IPS-20b (cell line): ENCODE results near the gene HDAC7.
"Not testable (repeated sequence)": the region's sequence is repeated elsewhere in the genome, so short reads cannot be mapped to it uniquely, and the experiment has no call there.

ENCODE experiments used
- H3K27ac ChIP-seq: one replicate; pipeline ENCODE4 v1.5.1; 2013; ENCODE audit warnings: low read length
- H3K27me3 ChIP-seq: 2 replicates; pipeline ENCODE4 v1.6.1; 2013; ENCODE audit warnings: mild to moderate bottlenecking, low read length, inconsistent platforms; ENCODE audit not compliant: insufficient read depth
- H3K36me3 ChIP-seq: 2 replicates; pipeline ENCODE4 v1.6.1; 2013; ENCODE audit warnings: low read depth, mild to moderate bottlenecking, inconsistent platforms, low read length, moderate library complexity; ENCODE audit not compliant: insufficient read depth
- H3K4me1 ChIP-seq: 2 replicates; pipeline ENCODE4 v1.6.1; 2013; ENCODE audit warnings: mild to moderate bottlenecking, control low read depth, inconsistent platforms, low read length, moderate library complexity; ENCODE audit not compliant: insufficient read depth
- H3K4me3 ChIP-seq: 2 replicates; pipeline ENCODE4 v1.5.1; 2013; ENCODE audit warnings: mild to moderate bottlenecking, low read length, inconsistent platforms
- H3K9ac ChIP-seq: 2 replicates; pipeline ENCODE4 v1.6.1; 2013; ENCODE audit warnings: low read depth, mild to moderate bottlenecking, inconsistent platforms, low read length, moderate library complexity
- H3K9me3 ChIP-seq: 2 replicates; pipeline ENCODE4 v1.6.1; 2013; ENCODE audit warnings: mild to moderate bottlenecking, low read depth, low read length, inconsistent platforms; ENCODE audit not compliant: insufficient read depth

The HDAC7 gene

GRCh38 chr12:47846294-47846996 is 26.7 kb upstream of the HDAC7 start:
- H3K36me3 ChIP-seq, result no peaks in the 10 kb centered on the region

GRCh38 chr12:47845081-47845480 is 25.4 kb upstream of the HDAC7 start:
- Histone ChIP-seq H3K27me3 (peaks cover 5% of the 10 kb centered on the region; the same call in 1 of the 2 replicates), H3K27ac (no peak overlapping the region), H3K4me3 (no peak overlapping the region), H3K4me1 (0 out of 2 replicates have a peak, but pooled peaks cover 5% of the 10 kb centered on the region), H3K36me3 (no peaks in the 10 kb centered on the region), H3K9ac (no peak overlapping the region), H3K9me3 (no peaks in the 10 kb centered on the region)

More at GRCh38 chr12:47846294-47846996, 26.7 kb upstream of the HDAC7 start:
- peaks cover 17% of the 10 kb centered on the region for H3K4me1 ChIP-seq
- no peak overlapping the region for H3K4me3 ChIP-seq
- no peak overlapping the region for H3K9ac ChIP-seq
- H3K27me3 ChIP-seq, result peaks cover 5% of the 10 kb centered on the region; the same call in 1 of the 2 replicates
- H3K27ac ChIP-seq, result no peak overlapping the region
- no peaks in the 10 kb centered on the region for H3K9me3 ChIP-seq

- Histone ChIP-seq H3K9me3 (no peaks in the 10 kb centered on the region), H3K9ac (no peak overlapping the region), H3K27me3 (peaks cover 5% of the 10 kb centered on the region; the same call in 1 of the 2 replicates), H3K4me3 (no peak overlapping the region), H3K36me3 (no peaks in the 10 kb centered on the region), H3K4me1 (0 out of 2 replicates have a peak, but pooled peaks cover 5% of the 10 kb centered on the region), H3K27ac (no peak overlapping the region)
Observed at GRCh38 chr12:47844264-47845019, 24.7 kb upstream of the HDAC7 start.

GRCh38 chr12:47843226-47843980 is 23.7 kb upstream of the HDAC7 start:
- no peaks in the 10 kb centered on the region for H3K36me3 ChIP-seq
- no peak overlapping the region for H3K9ac ChIP-seq
- no peak overlapping the region for H3K4me3 ChIP-seq
- no peaks in the 10 kb centered on the region for H3K9me3 ChIP-seq
- H3K27ac ChIP-seq, result no peak overlapping the region
- H3K27me3 ChIP-seq, result peaks cover 5% of the 10 kb centered on the region; the same call in 1 of the 2 replicates
- 0 out of 2 replicates have a peak, but pooled peaks cover 5% of the 10 kb centered on the region for H3K4me1 ChIP-seq

- H3K4me1 ChIP-seq, H3K27me3 ChIP-seq, H3K27ac ChIP-seq, H3K4me3 ChIP-seq, H3K9me3 ChIP-seq, H3K9ac ChIP-seq, H3K36me3 ChIP-seq: not testable (repeated sequence)
Observed at GRCh38 chr12:47842543-47842942, 22.8 kb upstream of the HDAC7 start.

- H3K27me3 ChIP-seq, result peaks cover 5% of the 10 kb centered on the region; the same call in 1 of the 2 replicates
- H3K9me3 ChIP-seq, result no peaks in the 10 kb centered on the region
- peaks cover 9% of the 10 kb centered on the region; the same call in 1 of the 2 replicates for H3K4me1 ChIP-seq
- H3K4me3 ChIP-seq, result no peak overlapping the region
- no peaks in the 10 kb centered on the region for H3K36me3 ChIP-seq
- no peak overlapping the region for H3K9ac ChIP-seq
- no peak overlapping the region for H3K27ac ChIP-seq
Observed at GRCh38 chr12:47841910-47842309, 22.2 kb upstream of the HDAC7 start.

GRCh38 chr12:47841501-47841900 is 21.8 kb upstream of the HDAC7 start:
- Histone ChIP-seq H3K9ac (no peak overlapping the region), H3K9me3 (no peaks in the 10 kb centered on the region), H3K27ac (no peak overlapping the region), H3K4me1 (peaks cover 9% of the 10 kb centered on the region; the same call in 1 of the 2 replicates), H3K27me3 (peaks cover 5% of the 10 kb centered on the region; the same call in 1 of the 2 replicates), H3K36me3 (no peaks in the 10 kb centered on the region), H3K4me3 (no peak overlapping the region)

- Histone ChIP-seq H3K9ac (no peak overlapping the region), H3K4me3 (no peak overlapping the region), H3K4me1 (peaks cover 12% of the 10 kb centered on the region; the same call in 1 of the 2 replicates), H3K27me3 (peaks cover 5% of the 10 kb centered on the region; the same call in 1 of the 2 replicates), H3K27ac (no peak overlapping the region), H3K9me3 (no peaks in the 10 kb centered on the region), H3K36me3 (no peaks in the 10 kb centered on the region)
Observed at GRCh38 chr12:47840571-47840970, 20.9 kb upstream of the HDAC7 start.

GRCh38 chr12:47839214-47839876 is 19.6 kb upstream of the HDAC7 start:
- no peaks in the 10 kb centered on the region for H3K9me3 ChIP-seq
- H3K36me3 ChIP-seq, result no peaks in the 10 kb centered on the region
- peaks cover 14% of the 10 kb centered on the region; the same call in 1 of the 2 replicates for H3K4me1 ChIP-seq
- peaks cover 5% of the 10 kb centered on the region; the same call in 1 of the 2 replicates for H3K27me3 ChIP-seq
- no peak overlapping the region for H3K9ac ChIP-seq
- no peak overlapping the region for H3K27ac ChIP-seq
- no peak overlapping the region for H3K4me3 ChIP-seq

GRCh38 chr12:47838286-47838931 is 18.7 kb upstream of the HDAC7 start:
- no peak overlapping the region for H3K27ac ChIP-seq
- H3K4me1 ChIP-seq, result peaks cover 9% of the 10 kb centered on the region; the same call in 1 of the 2 replicates
- H3K9me3 ChIP-seq, result no peaks in the 10 kb centered on the region
- H3K36me3 ChIP-seq, result no peaks in the 10 kb centered on the region
- no peak overlapping the region for H3K9ac ChIP-seq
- H3K4me3 ChIP-seq, result no peak overlapping the region
- peaks cover 2% of the 10 kb centered on the region; the same call in 1 of the 2 replicates for H3K27me3 ChIP-seq
